T-helper 2 cell treated with Interferon-gamma antibody and Interleukin-4, amounts not matched to agents 5 μg/mL and 100 μg/mL, for 36 hours (primary cell): ENCODE data around the gene ABCC5.
"Not testable (repeated sequence)": the region's sequence is repeated elsewhere in the genome, so short reads cannot be mapped to it uniquely, and the experiment has no call there.

Experiments
- DNase-seq: peaks from one replicate; pipeline ENCODE4 v3.0.0; 2021; ENCODE audit warnings: low spot score
- H3K27ac Mint-ChIP-seq: one replicate; pipeline ENCODE4 v1.8.0; 2021; ENCODE audit warnings: mild to moderate bottlenecking, mixed read lengths
- H3K27me3 Mint-ChIP-seq: one replicate; pipeline ENCODE4 v1.8.0; 2021; ENCODE audit warnings: low read depth, mixed read lengths
- H3K36me3 Mint-ChIP-seq: one replicate; pipeline ENCODE4 v1.8.0; 2021; ENCODE audit warnings: low read depth, mixed read lengths
- H3K4me1 Mint-ChIP-seq: one replicate; pipeline ENCODE4 v1.8.0; 2021; ENCODE audit warnings: low read depth, mixed read lengths
- H3K4me3 Mint-ChIP-seq: one replicate; pipeline ENCODE4 v1.8.0; 2022; ENCODE audit warnings: mild to moderate bottlenecking, moderate library complexity, mixed read lengths
- H3K9me3 Mint-ChIP-seq: one replicate; pipeline ENCODE4 v1.8.0; 2021; ENCODE audit warnings: mixed read lengths

ABCC5 gene

DNA sequence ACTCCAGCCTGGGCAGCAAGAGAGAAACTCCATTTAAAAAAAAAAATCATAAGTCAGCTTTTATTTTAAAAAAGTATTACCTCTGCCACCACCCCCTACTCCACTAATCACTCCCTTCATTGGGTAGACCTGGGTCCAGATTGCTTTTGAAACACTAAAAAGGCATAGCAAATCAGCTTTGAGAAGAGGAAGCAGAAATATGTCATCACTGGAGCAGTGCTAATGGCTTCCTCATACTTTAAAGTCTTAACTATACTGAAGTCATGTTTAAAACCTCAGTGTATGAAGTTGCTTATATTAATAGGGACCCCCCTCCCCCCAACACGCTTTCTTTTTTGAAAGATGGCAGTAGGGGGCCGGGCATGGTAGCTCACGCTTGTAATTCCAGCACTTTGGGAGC is 12.9 kb upstream of the ABCC5 start:
- H3K27me3 Mint-ChIP-seq: peaks cover 7% of the 10 kb centered on the region
- H3K27ac Mint-ChIP-seq: no peak overlapping the region
- H3K4me3 Mint-ChIP-seq: no peak overlapping the region
- H3K4me1 Mint-ChIP-seq: no peaks in the 10 kb centered on the region
- DNase-seq: no peak
- H3K36me3 Mint-ChIP-seq: no peaks in the 10 kb centered on the region
- H3K9me3 Mint-ChIP-seq: no peaks in the 10 kb centered on the region

DNA sequence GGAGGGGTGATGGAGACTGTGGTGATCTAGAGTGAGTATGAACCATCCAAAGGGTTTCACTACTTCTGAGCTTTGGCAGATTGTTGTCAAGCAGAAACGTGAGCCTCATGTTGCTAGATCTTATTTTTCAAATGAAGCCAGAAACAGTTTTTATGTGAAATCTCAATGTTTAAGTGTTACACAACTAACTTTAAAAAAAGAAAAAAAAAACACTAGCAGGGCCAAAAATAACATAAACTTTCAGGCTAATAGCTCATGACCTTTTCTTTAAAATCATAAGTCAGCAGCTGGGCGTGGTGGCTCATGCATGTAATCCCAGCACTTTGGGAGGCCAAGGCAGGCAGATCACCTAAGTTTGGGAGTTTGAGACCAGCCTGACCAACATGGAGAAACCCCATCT is 11.8 kb upstream of the ABCC5 start:
- Mint-ChIP-seq H3K4me1 (no peaks in the 10 kb centered on the region), H3K9me3 (no peaks in the 10 kb centered on the region), H3K27ac (no peak overlapping the region), H3K27me3 (peaks cover 5% of the 10 kb centered on the region), H3K4me3 (no peak overlapping the region), H3K36me3 (no peaks in the 10 kb centered on the region)
- no peak for DNase-seq

DNA sequence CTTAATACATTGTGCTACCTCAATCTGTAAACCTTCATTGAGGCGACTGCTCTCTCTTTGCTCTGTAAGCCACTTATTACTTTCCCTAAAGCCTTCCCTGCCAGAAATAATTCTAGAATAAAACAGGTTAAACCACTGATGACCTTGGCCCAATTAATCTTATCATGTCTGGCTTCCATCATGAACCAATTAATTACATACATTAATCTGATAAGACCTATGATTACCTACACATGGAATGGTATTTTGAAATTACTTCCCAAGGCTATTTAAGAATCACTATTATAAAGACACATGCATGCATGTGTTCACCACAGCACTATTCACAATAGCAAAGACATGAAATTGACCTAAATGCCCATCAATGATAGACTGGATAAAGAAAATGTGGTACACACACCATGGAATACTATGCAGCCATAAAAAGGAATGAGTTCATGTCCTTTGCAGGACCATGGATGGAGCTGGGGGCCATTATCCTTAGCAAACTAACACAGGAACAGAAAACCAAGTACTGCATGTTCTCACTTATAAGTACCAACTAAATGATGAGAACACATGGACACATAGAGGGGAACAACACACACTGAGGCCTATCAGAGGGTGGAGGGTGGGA is 10.7 kb upstream of the ABCC5 start:
- not testable (repeated sequence) for H3K9me3 Mint-ChIP-seq, H3K27me3 Mint-ChIP-seq, H3K36me3 Mint-ChIP-seq, H3K4me1 Mint-ChIP-seq, DNase-seq, H3K4me3 Mint-ChIP-seq, H3K27ac Mint-ChIP-seq

DNA sequence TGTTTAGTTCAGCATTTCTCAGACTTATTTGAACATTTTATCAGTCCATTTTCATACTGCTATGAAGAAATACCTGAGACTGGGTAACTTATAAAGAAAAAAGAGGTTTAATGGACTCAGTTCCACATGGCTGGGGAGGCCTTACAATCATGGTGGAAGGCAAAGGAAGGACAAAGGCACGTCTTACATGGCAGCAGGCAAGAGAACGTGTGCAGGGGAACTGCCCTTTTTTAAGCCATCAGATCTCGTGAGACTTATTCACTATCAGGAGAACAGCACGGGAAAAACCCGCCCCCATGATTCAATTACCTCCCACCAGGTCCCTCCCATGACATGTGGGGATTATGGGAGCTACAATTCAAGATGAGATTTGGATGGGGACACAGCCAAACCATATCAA is 7.6 kb upstream of the ABCC5 start:
- not testable (repeated sequence) for H3K27ac Mint-ChIP-seq, H3K36me3 Mint-ChIP-seq, H3K4me3 Mint-ChIP-seq, H3K4me1 Mint-ChIP-seq, DNase-seq, H3K9me3 Mint-ChIP-seq
- peaks cover 12% of the 10 kb centered on the region for H3K27me3 Mint-ChIP-seq

DNA sequence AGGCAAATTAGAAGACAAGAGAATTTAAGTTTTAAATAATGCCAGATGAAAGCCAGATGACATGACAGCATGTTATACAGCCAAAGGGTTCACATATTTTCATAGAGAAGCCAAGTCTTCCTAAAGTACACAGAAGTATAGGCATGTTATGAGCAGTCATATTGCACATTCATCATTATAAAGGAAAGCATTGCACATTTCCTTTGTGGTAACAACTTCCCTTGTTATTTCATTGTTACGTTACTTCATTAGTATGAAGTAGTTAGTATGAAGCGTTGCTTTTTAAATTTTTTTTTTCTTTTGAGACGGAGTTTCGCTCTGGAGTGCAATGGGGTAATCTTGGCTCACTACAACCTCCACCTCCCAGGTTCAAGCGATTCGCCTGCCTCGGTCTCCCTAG is 4.6 kb upstream of the ABCC5 start:
- no peak overlapping the region for H3K27ac Mint-ChIP-seq
- no peaks in the 10 kb centered on the region for H3K9me3 Mint-ChIP-seq
- peaks cover 11% of the 10 kb centered on the region for H3K4me1 Mint-ChIP-seq
- peaks cover 15% of the 10 kb centered on the region for H3K27me3 Mint-ChIP-seq
- no peak overlapping the region for H3K4me3 Mint-ChIP-seq
- DNase-seq: no peak
- no peaks in the 10 kb centered on the region for H3K36me3 Mint-ChIP-seq

DNA sequence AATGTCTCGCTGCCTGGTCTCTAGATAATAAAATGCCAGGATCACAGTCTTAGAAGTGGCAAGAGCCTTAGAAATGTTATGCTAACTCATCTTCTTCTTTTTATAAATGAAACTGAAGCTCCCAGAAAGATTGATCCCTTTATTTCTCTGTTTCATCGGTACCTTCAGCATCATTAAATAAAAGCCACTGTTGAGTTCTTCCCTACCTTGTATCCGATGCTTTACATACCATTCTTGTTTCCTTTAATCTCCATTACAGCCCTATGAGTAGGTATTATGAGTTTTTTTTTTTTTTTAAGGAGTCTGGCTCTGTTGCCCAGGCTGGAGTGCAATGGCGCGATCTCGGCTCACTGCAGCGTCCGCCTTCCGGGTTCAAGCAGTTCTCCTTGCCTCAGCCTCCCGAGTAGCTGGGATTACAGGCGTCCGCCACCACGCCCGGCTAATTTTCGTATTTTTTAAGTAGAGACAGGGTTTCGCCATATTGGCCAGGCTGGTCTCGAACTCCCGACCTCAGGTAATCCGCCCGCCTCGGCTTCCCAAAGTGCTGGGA is 815 bp upstream of the ABCC5 start:
- Mint-ChIP-seq H3K4me1 (peaks cover 26% of the 10 kb centered on the region), H3K4me3 (peak overlapping the region; percentile 99), H3K27ac (peak overlapping the region; percentile 38), H3K36me3 (no peaks in the 10 kb centered on the region), H3K27me3 (peaks cover 14% of the 10 kb centered on the region), H3K9me3 (no peaks in the 10 kb centered on the region)
- DNase-seq: no peak

DNA sequence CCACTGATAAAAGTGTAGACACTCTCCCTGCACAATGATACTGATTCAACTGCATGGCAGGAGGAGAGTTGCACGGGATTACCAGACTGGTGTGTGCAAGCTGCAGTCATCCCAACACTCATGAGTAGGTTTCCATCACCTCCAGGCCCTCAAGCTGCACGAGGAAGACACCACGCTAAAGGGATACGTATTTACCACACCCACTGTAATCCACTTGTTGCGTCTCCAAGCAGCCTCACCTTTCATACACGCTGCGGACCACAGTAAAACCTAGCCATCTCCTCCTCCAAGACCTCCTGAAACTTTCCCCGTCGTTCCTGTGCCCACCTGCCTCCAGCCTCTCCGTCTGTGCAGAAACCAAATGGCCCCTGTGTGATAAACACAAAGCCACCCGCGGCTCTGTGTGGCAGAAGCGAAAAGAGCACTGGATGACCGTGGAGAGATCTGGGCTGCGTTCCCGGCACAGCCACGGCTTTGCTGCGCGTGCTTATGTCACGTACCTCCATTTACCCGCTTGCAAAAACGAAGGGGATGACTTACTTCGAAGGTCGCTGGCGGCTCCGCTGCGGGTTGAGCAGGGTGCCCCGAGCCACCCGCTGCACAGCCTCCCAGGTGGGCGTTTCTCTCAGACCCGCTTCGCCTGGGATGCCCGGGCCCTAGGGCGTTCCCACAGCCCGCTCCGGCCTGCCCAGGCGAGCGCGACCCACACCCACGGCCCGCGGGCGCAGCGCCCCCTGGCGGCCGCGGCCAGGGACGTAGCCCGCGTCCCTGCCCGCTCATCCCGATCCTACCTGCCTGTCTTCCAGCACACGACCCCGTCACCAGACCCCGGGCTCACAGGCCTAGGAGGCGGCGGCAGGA is 643 bp downstream of the ABCC5 start:
- Mint-ChIP-seq H3K9me3 (no peaks in the 10 kb centered on the region), H3K36me3 (no peaks in the 10 kb centered on the region), H3K27ac (peak overlapping the region; percentile 87), H3K4me1 (peaks cover 26% of the 10 kb centered on the region), H3K27me3 (peaks cover 11% of the 10 kb centered on the region), H3K4me3 (peak overlapping the region; percentile 99)
- DNase-seq: peak; percentile 69

DNA sequence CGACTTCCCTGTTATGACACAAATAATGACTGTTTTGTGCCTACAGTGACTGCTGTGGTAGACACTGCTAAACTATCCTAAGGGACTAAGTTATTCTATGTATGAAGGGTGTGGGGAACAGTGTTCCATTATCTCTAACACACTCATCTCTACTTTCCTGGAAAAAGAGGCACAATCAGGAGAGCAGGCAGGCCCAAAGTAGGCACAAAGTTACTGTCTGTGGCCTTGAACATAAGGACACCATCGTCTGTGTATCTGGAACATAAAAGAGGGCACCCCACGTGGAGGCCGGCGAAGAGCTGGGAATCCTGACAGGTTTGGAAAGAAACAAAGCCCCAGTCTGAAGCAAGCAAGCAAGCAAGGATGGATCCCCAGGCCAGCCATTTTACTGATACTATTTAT is 1.5 kb downstream of the ABCC5 start:
- Mint-ChIP-seq H3K36me3 (no peaks in the 10 kb centered on the region), H3K9me3 (no peaks in the 10 kb centered on the region)

DNA sequence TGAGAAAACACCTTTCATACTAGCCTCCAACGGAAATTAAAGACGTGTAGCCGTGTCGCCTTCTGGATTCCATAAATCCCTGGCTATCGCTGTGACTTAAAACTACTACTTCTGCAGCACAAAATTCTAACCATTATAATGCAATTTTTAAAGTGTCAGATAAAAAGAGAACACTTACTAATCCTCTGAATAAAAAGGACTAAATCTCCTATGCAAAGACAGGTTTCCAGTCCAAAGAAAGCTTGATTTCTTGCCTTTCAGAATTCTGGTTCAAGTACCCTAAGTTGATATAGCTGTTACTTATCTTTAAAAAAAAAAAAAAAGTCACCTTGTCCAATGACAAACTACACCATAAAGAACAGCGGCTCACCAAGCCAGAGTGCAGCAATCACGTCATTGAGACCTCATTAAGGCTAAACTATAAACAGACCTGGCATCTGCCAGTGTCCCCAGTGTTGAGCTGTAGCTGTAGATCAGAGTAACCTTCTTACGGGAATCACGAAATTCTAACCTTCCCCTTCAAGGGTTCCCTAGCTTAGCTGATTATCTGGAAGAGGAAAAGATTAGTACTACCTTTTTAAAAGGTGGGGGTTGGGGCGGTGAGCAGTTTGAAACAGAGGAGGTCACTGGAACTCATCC is 2.2 kb downstream of the ABCC5 start:
- Mint-ChIP-seq H3K4me1 (peaks cover 20% of the 10 kb centered on the region), H3K4me3 (peak overlapping the region; percentile 3), H3K36me3 (no peaks in the 10 kb centered on the region), H3K9me3 (no peaks in the 10 kb centered on the region), H3K27ac (no peak overlapping the region), H3K27me3 (peaks cover 3% of the 10 kb centered on the region)
- DNase-seq: no peak

More for the DNA sequence above, 1.5 kb downstream of the ABCC5 start:
- DNase-seq: no peak
- peaks cover 6% of the 10 kb centered on the region for H3K27me3 Mint-ChIP-seq
- peaks cover 23% of the 10 kb centered on the region for H3K4me1 Mint-ChIP-seq
- no peak overlapping the region for H3K27ac Mint-ChIP-seq
- peak overlapping the region; percentile 83 for H3K4me3 Mint-ChIP-seq

DNA sequence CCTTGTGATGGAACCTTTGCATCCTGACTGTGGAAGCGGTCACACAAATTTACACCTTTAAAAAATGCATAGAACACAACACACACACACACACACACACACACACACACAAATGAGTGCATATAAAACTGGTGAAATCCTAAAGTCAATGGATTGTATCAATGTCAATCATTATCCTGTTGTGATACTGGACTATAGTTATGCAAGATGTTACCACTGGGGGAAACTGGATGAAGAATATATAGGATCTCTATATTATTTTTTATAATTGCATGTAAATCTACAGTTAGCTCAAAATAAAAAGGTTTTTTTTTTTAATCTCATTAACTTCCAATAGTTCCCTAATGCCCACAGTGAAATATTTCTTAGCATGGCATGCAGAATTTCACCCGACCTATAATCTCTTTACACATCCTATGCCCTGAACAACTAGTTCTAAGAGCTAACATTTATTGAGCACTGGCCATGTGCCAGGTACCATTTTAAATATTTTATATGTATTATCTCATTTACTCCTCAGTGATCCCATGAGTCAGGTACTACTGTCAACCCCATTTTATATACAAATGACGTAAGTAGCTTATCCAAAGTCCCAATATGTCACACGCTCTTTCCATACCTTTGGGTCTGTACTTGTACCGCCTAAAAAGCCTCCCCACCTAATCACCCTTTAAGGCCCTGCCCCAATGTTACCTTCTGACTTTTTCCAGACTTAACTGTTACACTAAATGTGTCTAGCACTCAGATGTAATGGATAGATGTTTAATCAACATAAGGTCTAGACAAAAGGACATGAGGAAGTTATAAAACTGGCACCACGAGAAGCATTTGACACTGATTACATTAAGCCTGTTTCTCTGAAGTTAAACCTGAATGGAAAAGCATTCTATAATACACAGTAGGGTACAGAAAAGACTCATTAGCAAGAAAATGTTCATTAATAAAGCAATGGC is 5.5 kb downstream of the ABCC5 start:
- no peaks in the 10 kb centered on the region for H3K9me3 Mint-ChIP-seq
- H3K27me3 Mint-ChIP-seq: no peaks in the 10 kb centered on the region
- no peak overlapping the region for H3K27ac Mint-ChIP-seq
- no peak for DNase-seq
- H3K36me3 Mint-ChIP-seq: peaks cover 5% of the 10 kb centered on the region
- peaks cover 15% of the 10 kb centered on the region for H3K4me1 Mint-ChIP-seq
- H3K4me3 Mint-ChIP-seq: no peak overlapping the region

DNA sequence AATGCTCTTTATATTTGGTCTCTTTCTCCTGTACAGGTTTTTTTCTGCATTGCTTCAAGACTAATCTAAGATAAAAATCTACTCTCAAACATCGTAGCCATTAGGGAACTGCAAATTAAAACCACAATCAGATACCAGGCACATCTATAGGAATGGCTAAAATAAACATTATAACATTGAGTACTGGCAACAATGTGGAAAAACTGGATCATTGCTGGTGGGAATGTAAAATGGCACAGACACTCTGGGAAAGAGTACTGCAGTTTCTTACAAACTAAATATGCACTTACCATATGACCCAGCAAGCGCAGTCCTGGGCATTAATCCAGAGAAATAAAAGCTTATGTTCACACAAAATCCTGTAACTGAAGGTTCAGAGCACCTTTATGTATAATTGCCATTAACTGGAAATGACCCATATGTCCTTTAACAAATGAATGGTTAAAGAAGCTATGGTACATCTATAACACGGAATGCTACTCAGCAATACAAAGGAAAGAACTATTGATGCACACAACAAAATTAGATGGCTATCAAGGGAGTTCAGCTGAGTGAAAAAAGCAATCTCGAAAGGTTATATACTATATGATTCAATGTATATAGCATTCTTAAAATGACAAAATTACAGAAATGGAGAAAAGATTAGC is 6.3 kb downstream of the ABCC5 start:
- no peaks in the 10 kb centered on the region for H3K9me3 Mint-ChIP-seq
- H3K4me3 Mint-ChIP-seq: no peak overlapping the region
- H3K36me3 Mint-ChIP-seq: peaks cover 5% of the 10 kb centered on the region
- H3K27me3 Mint-ChIP-seq: no peaks in the 10 kb centered on the region
- H3K4me1 Mint-ChIP-seq: peaks cover 11% of the 10 kb centered on the region
- no peak for DNase-seq
- H3K27ac Mint-ChIP-seq: no peak overlapping the region

DNA sequence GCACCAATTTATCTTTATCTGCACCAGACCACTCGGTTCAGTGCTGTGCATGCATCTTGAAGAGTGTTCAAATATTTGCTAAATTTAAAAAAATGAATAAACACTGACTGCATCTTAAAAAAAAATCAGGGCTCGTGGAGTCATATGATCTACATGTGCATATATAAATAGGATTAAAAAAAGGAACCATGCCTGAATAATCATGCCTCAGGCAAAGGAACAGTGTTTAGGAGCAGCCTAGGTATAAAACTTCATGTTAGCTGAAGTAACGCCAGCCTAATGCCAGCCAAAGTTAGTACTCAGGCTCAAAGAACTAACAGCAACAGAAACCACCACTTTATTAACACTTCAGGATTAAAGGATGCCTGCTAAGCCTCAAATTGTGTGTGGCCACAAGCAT is 9.5 kb downstream of the ABCC5 start:
- no peaks in the 10 kb centered on the region for H3K9me3 Mint-ChIP-seq
- H3K36me3 Mint-ChIP-seq: peaks cover 6% of the 10 kb centered on the region
- DNase-seq: no peak
- peaks cover 9% of the 10 kb centered on the region for H3K4me1 Mint-ChIP-seq
- H3K4me3 Mint-ChIP-seq: no peak overlapping the region
- H3K27ac Mint-ChIP-seq: no peak overlapping the region
- no peaks in the 10 kb centered on the region for H3K27me3 Mint-ChIP-seq
